SK-N-MC (cell line): ENCODE measurements around the gene NUTM2F.
"Not testable (repeated sequence)": the region's sequence is repeated elsewhere in the genome, so short reads cannot be mapped to it uniquely, and the experiment has no call there.

Experiments
- EZH2 ChIP-seq: fragments of 200-600 bp; sonication (generic); IDR thresholded peaks from one replicate; pipeline ENCODE4 v1.6.1; 2017; ENCODE audit warnings: antibody characterized with exemption
- FOXP2 ChIP-seq: optimal IDR thresholded peaks from 2 replicates; pipeline ENCODE3; 2011; ENCODE audit warnings: mild to moderate bottlenecking, moderate library complexity; ENCODE audit not compliant: insufficient read depth; ENCODE audit errors: extremely low read length, control extremely low read depth
- POLR2AphosphoS5 ChIP-seq: IDR thresholded peaks from 2 replicates; pipeline ENCODE4 v1.6.1; 2012; ENCODE audit warnings: mild to moderate bottlenecking, low read depth, low read length, borderline replicate concordance

GRCh38 chr9:94370266-94370665, 41.8 kb upstream of the NUTM2F start:
- TF ChIP-seq POLR2AphosphoS5, EZH2, FOXP2: not testable (repeated sequence)
